ENCODE measurements around the gene TNNI2.

The TNNI2 gene

DNA sequence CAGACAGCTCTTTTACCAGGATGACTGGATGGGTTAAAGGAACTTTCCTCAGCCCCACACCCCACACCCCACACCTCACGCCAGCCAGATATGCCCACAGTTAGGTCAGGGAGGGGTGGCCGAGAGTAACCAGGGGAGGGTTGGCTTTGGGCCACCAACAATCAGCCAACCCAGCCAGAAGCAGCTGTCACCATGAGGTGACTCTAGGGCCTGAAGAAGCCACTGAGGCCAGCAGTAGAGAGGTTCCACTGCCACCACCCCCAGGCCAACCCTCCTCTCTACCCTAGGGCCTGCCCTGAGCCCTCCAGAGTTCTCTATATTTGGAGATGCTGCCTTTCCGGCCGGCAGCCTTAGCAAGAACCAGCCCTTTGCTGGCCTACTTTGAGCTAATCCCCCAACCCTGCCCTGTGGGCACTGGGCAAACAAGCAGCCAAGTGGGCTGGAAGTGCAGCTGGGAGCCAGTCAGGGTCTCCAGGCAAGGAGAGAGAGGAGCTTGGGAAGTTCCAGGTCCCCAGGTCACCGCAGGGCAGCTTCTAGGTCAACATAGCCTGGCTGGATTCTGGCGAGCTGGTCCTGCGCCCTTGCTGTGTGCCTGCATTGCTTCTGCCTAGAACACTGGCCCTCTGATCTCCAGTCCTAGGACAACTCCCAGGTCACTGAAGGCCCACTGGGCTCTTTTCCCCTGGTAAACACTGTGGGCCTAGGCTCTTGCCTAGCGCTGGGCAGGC is 16.0 kb upstream of the TNNI2 start:
- DNase-seq = no peak

DNA sequence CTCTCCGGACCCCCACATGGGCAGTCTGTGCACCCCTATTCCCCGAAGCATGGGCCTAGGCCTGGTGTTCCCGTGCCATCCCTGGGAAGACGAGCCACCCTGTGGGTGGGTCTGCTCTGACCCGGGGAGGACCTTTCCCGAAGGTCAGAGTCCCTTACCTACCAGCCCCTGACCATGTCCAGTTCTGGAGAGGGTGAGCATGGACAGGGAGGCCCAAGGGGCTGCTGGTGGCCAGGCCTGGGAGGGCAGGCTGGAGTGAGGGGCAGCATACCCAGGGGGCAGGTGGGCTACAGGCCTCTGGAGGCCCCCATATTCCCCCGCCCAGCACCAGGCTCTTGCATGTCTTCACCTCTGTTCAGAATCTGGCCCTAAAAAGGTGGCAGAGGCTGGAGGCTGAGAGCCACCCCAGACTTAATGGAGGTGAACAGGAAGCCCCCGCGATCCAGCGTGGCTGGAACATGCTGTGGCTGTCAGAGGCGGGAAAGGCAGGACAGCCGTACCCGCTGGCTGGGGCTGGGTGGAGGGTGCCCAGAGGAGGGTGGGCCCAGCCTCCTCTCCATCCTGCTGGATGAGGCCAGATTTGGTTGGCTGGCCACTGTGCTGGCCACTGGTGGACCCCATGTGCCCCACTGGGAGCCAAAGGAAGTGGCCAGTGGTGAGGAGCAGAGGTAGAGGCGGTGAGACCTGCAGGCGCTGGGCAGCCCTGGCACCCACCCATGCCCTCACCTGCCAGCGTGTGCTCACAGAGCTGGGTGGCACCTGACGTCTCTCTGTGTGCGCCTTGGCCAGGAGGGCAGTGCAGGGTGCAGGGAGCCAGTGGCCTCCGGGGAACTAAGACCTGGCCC is 15.2 kb upstream of the TNNI2 start:
- DNase-seq = no peak

DNA sequence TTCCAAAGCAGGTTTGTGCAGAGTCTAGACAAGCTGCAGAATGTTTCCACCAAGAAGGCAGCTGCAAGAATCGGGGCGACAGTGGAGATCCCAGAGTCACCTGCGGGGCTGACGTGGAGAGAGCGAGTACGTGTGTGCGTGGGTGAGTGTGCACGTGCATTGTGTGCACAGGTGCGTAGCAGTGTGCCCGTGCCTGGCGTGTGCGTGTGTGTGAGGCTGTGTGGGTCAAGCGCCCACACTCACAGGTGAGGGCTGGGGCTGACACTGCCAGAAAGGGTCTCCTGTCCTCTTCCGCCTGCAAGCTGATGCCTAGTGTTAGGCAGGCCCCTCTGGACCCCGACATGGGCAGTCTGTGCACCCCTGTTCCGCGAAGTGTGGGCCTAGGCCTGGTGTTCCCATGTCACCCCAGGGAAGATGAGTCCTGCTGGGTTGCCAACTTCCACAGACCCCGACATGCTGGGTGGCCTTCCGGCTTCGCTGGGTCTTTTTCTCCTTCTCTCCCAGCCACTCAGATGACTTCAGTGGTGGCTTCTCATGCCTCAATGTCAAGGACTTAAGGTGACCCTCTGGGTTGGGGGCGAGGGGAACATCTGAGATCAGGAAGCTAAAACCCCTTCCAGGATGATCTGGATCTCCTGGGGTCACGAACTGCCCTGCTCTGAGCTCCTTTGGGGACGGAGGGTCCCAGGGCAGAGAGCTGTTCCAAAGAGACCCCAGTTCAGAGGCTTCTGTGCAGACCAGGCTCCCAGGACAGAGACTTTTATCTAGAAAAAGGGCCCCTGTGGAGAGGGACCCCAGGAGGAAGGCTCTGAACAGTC is 14.4 kb upstream of the TNNI2 start:
- DNase-seq = no peak

DNA sequence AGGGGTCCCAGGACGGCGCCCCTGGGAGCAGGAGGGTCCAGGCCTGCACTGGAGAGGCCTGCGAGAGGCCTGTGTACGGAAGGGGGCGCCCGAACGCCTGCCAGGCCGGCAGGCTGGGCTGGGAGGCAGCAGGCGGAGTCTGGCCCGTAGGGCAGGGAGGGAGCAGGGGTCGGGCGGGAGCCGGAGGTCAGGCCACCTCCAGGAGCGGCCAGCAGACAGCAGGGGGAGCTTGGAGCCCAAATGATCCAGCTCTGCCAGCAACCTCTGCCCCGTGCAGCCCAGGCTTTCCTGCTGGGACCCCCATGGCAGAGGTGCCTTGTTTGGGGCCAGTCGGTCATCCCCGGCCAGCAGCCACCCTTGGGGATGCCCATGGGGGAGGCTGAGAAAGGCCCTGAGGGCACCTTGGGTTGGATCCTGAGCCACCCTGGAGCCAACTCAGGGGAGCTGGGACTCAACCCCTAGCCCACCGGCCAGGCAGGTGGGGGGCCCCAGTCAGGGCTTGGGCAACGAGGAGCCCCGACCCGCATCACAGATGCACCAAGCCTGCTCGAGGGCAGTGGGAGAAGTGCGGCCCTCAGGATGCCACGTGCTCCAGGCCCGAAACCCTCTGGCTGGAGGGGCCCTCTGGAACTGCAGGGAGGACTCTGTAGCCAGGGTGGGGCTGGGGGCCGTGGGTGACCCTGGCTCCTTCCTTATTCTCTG is 13.6 kb upstream of the TNNI2 start:
- DNase-seq = peak; percentile 40

DNA sequence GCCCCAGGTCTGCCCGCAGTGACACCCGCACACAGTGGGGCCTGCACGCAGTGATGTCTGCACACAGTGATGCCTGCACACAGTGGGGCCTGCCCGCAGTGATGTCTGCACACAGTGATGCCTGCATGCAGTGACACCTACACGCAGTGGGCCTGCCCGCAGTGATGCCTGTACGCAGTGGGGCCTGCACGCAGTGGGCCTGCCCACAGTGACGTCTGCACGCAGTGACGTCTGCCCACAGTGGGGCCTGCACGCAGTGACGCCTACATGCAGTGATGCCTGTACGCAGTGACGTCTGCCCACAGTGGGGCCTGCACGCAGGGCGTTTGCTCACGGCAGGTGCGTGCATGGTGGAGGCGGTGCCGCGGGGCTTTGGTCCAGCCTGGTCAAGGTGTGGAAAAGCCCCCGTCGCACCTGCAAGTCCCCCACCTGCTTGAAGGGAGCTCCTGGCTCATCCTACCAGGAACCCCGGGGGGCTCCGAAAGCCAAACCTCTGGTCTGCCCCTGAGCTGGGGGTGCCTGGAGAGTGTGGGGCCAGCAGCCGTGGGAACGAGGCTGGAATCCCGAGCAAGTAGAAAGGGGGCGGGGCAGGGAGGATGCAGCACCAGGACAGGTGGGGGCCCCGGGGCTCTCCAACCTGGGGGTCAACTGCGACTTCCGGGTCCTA is 12.9 kb upstream of the TNNI2 start:
- no peak for DNase-seq

DNA sequence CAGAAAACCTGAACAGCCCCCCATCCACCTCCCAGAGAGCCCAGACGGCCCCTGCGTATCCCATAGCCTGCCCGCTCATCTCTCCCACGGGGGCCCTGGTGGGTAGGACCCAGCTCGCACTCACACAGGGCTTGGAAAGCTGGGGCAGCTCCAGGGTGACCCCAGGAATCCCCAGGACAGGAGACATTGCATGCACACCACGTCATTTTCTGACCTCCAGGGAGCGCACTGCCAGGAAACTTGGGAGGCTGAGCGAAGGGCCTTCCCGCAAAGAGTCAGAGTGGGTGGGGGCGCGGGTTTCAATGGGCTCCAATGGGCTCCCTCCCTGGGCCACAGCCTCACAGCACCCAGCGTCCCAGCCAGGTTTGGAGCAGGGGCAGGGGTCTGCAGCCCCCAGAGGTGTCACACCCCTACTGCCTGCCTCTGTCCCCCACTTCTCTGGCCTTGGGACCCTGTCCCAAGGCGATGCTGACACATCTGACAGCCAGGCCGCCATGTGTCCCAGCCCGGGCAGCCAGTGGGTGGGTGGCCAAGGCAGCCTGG is 12.2 kb upstream of the TNNI2 start:
- peak; percentile 32 for DNase-seq

DNA sequence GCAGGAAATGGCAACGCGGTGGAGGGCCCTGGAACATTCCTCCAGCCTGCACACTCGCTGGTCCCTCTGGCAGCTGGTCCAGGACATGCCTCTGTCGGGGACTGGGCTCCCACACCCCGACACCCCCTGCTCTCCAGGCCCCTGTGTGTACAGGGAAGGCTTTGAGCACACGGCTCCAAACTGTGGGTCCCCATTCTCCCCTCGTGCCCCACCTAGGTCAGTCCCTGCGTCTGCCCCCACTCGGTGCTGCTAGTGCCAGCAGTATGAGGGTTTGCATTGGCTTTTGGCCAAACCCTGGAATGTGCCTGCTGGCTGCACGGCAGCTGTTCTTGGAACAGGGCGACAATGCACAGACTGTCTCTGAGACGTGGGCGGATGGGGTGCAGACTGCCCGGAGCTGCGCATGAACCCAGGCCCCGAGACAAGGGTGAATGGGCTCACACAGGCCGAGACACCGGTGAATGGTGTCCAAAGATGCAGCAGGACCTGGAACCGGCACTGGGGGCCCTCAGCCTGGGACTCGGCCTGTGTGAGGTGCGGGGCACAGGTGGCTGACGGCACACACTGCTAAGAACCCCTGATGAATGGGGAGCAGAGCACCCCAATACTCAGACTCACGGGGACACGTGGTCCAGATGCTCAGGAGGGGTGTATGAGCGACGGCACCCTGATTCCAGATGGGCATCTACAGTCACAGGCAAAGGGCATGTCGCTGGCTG is 11.5 kb upstream of the TNNI2 start:
- no peak for DNase-seq

DNA sequence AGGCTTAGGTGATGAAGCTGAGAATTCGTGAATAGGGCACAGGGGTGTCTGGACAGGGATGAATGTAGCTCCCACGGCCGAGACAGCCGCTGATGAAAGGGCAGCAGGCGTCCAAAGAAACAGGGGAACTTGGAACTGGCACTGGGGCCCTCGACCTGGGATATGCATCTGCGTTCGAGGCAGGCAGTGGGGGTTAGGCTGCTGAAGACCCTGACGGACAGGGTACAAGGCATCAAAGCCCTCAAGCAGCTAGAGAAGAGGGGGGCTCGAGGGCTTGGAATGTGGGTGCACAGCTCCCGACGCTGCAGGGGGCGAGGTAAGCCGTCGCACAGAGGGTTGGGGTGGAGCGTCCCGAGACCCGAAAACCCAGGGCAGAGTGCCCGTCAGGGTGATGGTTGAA is 10.8 kb upstream of the TNNI2 start:
- DNase-seq = no peak

DNA sequence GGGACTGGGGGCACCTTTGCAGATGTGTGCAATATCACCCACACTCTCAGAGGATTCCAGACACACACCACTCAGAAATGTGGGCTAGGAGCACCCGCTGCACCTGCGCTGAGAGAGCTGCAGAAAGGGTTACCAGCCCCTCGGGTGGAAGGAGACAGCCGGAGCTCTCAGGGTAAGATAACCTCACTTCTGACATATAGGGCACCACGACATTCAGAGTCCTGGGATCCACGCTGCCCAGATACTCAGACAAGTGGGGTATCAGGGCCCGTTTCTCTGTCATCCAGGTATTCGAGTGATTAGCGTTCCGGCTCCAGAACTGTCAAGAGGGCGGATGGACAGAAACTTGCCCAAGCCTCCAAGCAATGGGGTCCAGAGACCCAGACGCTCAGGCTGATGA is 10.2 kb upstream of the TNNI2 start:
- DNase-seq = no peak

DNA sequence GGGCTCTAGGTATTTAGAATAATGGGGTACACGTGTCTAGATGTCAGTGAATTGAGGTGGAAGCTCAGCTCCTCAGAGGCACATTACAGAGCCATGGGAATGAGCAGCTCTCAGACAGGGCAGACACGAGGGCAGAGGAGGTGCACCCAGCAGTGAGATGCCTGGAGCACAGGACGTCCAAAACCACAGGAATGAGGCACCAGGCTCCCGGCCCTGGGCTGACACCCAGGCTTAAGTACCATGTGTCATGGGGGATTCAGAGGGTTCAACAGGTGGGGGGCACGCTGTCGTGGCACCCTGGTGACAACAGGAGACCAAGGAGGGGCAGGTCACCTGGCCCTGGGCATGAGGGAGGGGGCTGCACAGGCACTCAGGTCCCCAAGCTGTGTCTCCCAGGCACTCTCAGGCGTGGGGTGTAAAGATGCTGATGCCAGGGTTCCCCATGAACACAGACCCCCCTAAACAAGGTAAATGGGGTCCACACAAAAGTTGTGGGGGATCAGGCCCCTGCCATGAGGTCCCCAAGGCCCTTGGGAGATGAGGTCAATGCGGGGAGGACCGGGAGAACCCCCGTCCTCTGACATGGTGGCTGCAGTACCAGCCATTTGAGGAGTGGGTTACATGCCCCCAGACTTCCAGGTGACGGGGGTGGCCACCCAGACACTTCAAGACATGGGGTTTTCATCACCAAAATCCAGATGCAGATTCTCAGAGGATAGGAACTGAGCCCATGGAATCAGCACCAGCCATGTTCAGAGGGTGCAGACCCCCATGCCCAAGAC is 9.6 kb upstream of the TNNI2 start:
- no peak for DNase-seq

DNA sequence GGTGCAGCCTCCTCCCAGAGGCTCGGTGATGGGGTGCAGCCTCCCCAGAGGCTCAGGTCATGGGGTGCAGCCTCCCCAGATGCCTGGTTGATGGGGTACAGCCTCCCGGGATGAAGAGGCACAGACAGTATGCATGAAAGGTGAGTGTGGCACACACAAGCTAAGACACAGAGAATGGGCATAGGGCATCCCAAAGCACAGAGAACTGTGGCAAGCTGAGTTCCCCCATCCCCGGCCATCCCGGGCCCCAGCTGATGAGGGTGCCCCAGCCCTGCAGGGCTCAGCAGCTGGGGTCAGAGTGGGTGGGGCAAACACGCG is 8.8 kb upstream of the TNNI2 start:
- DNase-seq = no peak

DNA sequence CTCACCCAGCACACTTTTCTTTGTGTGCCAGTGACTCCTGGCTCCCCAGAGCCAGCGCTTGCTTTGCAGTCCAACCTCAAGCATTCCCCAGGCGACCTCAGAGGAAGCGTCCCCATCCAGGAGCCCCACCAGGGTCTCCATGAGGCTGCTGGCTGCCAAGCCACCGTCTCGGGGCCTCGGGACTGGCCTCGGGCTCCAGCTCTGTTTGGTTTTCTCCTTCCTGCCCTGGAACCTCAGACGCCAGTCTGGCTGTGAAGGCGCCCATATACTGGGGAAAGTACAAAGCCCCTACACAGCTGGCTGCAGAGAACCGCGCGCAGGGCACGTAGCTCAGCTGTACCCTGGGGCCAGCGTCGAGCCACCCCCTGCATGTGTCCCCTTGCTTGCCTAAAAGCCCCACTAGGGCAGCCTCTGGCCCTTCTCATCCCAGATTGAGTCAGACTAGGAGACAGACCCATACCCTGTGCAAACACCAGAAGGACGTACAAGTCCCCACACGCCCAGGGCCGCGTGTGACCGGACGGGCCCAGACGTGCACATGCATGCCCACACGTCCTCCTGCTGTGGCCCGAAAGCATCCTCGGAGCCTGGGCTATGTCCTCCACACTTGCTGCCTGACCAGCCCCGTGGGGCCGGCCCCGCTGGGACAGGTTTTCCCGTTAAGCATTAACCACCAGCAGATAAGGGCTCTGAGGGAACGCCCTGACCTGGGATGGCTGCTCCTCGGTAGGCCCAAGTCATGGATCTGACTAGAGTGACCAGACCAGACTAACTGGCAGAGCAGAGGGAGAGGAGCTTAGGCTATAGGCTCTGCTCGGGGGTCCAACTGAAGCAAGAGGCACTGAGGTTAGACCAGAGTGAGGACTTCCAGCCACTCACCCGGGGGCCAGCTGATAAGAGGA is 8.2 kb upstream of the TNNI2 start:
- no peak for DNase-seq

DNA sequence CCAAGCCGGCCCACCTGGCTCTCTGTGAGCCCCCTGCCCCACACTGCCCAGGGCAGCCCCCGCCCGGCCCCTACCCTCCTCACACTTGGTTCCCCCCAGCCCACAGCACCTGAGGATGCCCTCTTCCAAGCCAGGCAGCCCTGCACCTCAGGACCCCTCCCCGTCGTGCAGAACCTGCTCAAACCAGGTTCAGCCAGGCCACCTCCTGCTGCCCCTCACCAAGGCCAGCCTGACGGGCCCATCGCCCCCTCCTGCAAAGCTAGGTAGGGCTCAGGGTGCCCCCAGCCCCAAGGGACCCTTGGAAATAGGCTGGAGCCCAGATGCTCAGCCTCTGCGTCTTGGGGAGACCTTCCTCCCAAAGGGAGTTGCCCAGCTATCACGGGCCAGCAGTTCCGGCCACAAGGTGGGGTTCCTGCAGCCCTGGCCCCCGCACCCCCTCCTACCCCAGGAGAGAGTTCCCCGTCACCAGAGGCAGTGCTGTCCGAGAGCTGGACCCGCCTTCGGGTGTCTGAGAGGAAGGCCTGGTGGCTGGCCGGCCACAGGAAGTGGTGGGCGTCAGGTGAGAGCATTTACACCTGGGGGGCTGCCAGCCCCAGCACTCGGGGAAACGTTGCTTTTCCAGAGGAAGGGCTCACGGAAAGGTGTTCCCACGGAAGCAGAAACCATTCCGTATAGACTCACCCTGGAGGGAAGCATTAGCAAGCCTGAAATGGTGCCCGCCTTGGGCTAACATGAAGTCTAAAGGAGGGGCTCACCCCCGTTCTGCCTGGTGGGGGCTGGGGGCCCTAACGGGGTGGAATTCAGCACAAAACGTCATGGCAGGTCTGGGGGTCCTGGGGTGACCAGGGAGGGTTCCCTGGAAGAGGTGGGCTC is 7.2 kb upstream of the TNNI2 start:
- no peak for DNase-seq

DNA sequence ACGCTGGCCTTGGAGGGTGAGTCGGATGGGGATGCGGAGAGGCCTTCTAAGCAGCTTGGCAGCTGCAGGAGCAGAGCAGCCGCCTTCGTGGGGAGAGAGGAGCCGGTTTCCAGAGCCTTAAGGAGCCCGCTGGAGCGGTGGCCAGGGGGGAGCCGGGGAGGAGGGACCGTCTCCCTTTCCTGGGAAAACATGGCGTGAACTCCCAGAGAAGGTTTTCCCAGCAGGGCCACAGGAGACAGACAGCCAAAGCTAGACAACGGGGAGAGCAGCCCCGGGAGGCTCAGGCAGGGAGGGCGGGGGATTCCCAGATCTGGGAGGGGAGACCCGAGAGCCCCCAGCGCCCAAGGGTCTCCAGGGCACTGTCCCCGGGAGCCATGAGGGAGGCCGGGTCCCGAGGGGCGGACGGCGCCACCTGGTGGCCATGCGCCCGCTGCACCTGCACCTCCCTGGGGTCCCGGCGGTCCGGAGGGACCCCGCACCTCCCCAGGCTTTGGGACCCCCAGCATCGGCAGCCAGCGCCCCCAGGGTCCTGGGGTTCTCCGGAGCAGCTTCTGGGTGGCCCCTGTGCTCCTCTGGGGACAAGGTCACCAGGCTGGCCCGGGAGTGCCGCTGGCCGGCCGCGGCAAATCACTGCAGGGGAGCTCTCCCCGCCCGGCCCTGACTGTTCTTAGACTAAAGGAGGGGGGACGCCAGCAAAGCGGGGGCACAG is 6.4 kb upstream of the TNNI2 start:
- DNase-seq = peak; percentile 51

DNA sequence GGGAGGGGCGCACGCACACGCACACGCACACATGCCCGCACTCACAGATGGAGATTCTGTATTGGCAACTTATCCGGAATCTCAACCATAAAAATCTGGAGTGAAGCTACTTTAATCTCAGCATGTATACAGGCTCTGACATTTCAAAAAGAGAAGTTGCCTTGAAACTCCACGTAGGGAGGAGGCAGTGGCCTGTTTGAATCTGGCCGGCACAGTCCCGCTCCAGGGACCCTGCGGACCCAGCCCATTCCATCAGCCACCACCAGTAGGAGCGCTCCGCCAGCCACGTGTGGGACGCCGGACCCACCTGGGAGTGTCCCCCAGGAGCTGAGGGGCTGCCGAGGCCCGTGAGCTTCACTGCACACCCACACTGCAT is 5.9 kb upstream of the TNNI2 start:
- DNase-seq = no peak

DNA sequence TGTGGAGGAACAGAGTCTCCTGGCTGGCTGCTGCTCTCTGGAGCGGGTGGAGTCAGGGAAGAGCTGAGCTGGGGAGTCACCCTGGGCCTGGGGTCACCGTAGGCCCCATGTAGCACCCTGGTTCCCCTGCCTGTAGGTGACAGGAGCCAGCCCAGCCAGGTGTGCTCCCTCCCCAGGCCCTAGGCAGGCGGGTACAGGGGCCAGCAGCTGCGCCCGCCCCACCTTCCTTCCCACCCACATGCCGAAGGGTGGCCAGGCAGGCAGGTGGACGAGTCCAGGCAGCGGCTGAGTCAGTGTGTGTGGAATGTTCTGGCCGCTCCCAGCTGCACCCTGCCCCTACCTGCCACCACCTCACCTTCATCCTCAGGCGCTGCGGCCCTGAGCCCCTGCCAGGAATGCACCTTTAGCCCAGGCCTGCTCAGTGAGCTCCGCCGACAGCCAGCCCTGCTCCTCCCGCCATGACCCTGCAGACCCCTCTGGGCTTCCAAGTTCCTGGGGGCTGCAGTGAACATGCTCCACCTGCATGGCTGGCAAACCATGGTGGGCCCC is 4.6 kb upstream of the TNNI2 start:
- no peak for DNase-seq

DNA sequence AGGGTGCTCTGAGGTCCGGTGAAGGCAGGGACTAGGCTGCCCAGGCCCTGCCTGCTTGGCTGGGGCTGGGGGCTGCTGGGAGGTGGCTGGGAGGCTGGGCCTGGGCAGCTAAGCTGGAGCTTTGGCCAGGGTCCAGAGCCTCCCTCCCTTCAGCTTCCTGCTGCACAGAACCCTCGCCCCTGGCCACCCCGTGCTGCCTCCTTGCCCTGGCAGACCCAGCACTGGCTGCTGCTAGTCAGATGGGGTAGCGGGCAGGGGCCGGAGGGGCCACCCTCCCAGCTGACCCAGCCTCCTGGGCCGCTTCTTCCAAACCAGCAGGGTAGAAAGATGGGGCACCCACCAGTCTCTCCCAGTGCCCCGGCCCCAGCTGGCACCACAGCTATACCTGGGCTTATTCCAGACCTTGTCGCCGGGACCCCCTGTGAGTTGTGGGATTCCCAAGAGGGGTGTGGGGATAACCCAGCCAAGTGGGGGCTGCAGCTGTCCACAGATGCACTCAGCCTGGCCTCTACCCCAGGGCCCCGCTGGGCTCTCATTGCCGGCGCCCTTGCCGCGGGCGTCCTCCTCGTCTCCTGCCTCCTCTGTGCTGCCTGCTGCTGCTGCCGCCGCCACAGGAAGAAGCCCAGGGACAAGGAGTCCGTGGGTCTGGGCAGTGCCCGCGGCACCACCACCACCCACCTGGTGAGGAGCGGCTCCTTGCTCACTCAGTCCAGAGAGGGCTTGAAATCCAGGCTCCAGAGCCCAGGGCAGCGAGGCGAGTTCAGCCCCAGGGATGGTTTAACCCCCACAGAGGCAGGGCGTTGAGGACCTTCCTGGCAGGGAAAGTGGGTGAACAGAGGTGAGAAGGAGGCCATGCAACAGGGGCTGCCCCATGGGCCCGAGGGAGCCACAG is 3.8 kb upstream of the TNNI2 start, which contains the start of gene SYT8:
TSS of gene SYT8 (plus strand) at position 212 of the 892 bp plus-strand sequence. CDS start at position 328, 116 bp downstream.
- no peak for DNase-seq
